Measurements from ENCODE around the gene LRMDA. TPM values are rescaled to one million over a fixed set of nuclear protein-coding genes. Genes with fewer than 3 reads are reported as not detected.

Gene LRMDA
- total and polyA plus RNA-seq, 10 of the 15 experiments (the other 5 are each of a cell fraction or from before 2014, with no cell fraction given): 0.07 to 0.54 (median 0.29) TPM; not detected in 4

- FAIRE-seq (no peak), DNase-seq (ENCODE audit: low read depth, low spot score) (no peak), ATAC-seq (no peak)
- Histone ChIP-seq H2AFZ (ENCODE audit: control insufficient read depth, low read depth, low read length) (no peak overlapping the region), H3K27ac (ENCODE audit: control insufficient read depth, insufficient read depth) (no peak overlapping the region), H3K36me3 (ENCODE audit: control insufficient read depth in 2 of 2, insufficient read depth in 2 of 2, low read length in 1 of 2) (no peaks in the 10 kb centered on the region), H3K4me2 (ENCODE audit: control insufficient read depth, insufficient read depth) (no peak overlapping the region), H3K79me2 (ENCODE audit: control insufficient read depth, insufficient read depth, low read length) (no peaks in the 10 kb centered on the region), H3K4me1 (ENCODE audit: control insufficient read depth, insufficient read depth, low read length) (peaks cover 12% of the 10 kb centered on the region), H4K20me1 (ENCODE audit: control insufficient read depth, insufficient read depth) (no peaks in the 10 kb centered on the region), H3K27me3 (replicated peaks in 1 of 2; ENCODE audit: control insufficient read depth in 2 of 2, insufficient read depth in 2 of 2, low read length in 1 of 2) (no peaks in the 10 kb centered on the region), H3K4me3 (no peak overlapping the region), H3K9me3 (replicated peaks; ENCODE audit: control insufficient read depth, insufficient read depth, low read length) (no peaks in the 10 kb centered on the region), H3K9ac (ENCODE audit: control insufficient read depth, insufficient read depth, low read length) (no peak overlapping the region)
- POLR2A ChIA-PET: interaction anchor here (1.4 kb wide), 1 partner anchor 208 kb away, joined by 5 read pairs; the partner anchor contains the start of gene ZNF503
- SMC1A ChIA-PET (ENCODE audit: uncharacterized antibody, unreplicated experiment): interaction anchor here (0.7 to 5.4 kb wide), 10 partner anchors 10 to 426 kb away, joined by 3 to 30 read pairs (median 5); partner anchors contain the start of gene ZNF503
- TF ChIP-seq IKZF2 (IDR thresholded peaks at IDR 0.05): peak in 1 of 2 experiments; percentile 31; a peak in 1 of 4 replicates
- no peak for TF ChIP-seq SMAD1 (IDR thresholded peaks at IDR 0.05; ENCODE audit: low read depth, partially characterized antibody)
- peak; percentile 54; the same call in 1 of the 2 replicates for TF ChIP-seq MTA2 (IDR thresholded peaks at IDR 0.05; ENCODE audit: low read depth)
- no peak for TF ChIP-seq CHD4 (IDR thresholded peaks at IDR 0.05)
- peak; percentile 75 for TF ChIP-seq NBN (IDR thresholded peaks at IDR 0.05)
- peak; percentile 73; the same call in 1 of the 2 replicates for TF ChIP-seq HDGF (IDR thresholded peaks at IDR 0.05)
- 0 out of 2 replicates have a peak, but pooled peaks have one; percentile 33 for TF ChIP-seq ATF7 (IDR thresholded peaks at IDR 0.05; ENCODE audit: low read depth)
- TF ChIP-seq MAX (IDR thresholded peaks at IDR 0.05; ENCODE audit: low read depth, low read length): no peak
- TF ChIP-seq CHD2 (IDR thresholded peaks at IDR 0.05; ENCODE audit: borderline replicate concordance, low read depth, low read length): no peak
- RAD21 ChIA-PET (ENCODE audit: unreplicated experiment): interaction anchor here (0.9 to 4.2 kb wide), 8 partner anchors 9 to 209 kb away, joined by 3 to 27 read pairs (median 4); partner anchors contain the start of gene ZNF503
- CTCF ChIA-PET: interaction anchor here (1.1 to 2.3 kb wide), 4 partner anchors 8 to 426 kb away, joined by 3 to 7 read pairs (median 3); partner anchors contain the start of gene ZNF503
- intact Hi-C loops (cut with micrococcal nuclease; ENCODE audit: unreplicated experiment): loop anchor here (5.0 kb wide), 1 partner anchor 162 kb away; no protein-coding TSS in a partner anchor
- BruUV-seq (replicated peaks): no TSS peak
- in situ Hi-C loops (cut with MboI): no loop called here
- WGBS (ENCODE audit: insufficient coverage, insufficient replicate concordance, low lambda C conversion rate, missing lambda C conversion rate): 7% methylated on average over 1 of the region's 1 CpG
Measured at GRCh38 chr10:75610183-75610582, 178.8 kb downstream of the LRMDA start.

Measured in GM12878 (cell line).